Activated CD4-positive, alpha-beta T cell treated with anti-CD3 and anti-CD28 coated beads, Interleukin-2, amount 10 ng/mL, durations not matched to agents 24 days and 14 days (primary cell): ENCODE data around the gene ZNF274. TPM values are rescaled to one million over a fixed set of nuclear protein-coding genes. Genes with fewer than 3 reads are reported as not detected.

Experiments
- total RNA-seq: library from RNA; stranded (reverse); gene quantifications from 2 replicates; pipeline ENCODE4 v1.2.3, GENCODE V29; 2022

The ZNF274 gene
- total RNA-seq, 1 donor from 2014 or later, result 19.4 TPM

Other genes with a start within 250 kb of the ZNF274 start
- 1.2 and 1.5 TPM in 2 replicates for gene ZNF418, start 247.7 kb upstream of the ZNF274 start, total RNA-seq
- gene ZNF256, start 235.4 kb upstream of the ZNF274 start, total RNA-seq, result 3.2 and 3.9 TPM in 2 replicates
- not detected in 2 replicates for gene C19orf18, start 208.5 kb upstream of the ZNF274 start, total RNA-seq
- 6.6 and 7.0 TPM in 2 replicates for gene ZNF606, start 180.2 kb upstream of the ZNF274 start, total RNA-seq
- gene ZSCAN1, start 149.0 kb upstream of the ZNF274 start, total RNA-seq, result not detected in 2 replicates
- 0.05 TPM in 1 of 2 replicates, not detected in the other for gene ZNF135, start 123.8 kb upstream of the ZNF274 start, total RNA-seq
- gene ZSCAN18, start 84.8 kb upstream of the ZNF274 start, total RNA-seq, result 4.8 and 5.3 TPM in 2 replicates
- gene ZNF329, start 32.3 kb upstream of the ZNF274 start, total RNA-seq, result 1.4 and 2.1 TPM in 2 replicates
- 52.9 and 55.5 TPM in 2 replicates for gene ZNF544, start 45.9 kb downstream of the ZNF274 start, total RNA-seq
- 4.8 and 5.1 TPM in 2 replicates for gene ZNF8, start 95.9 kb downstream of the ZNF274 start, total RNA-seq
- gene ERVK3-1, start 122.3 kb downstream of the ZNF274 start, total RNA-seq, result 75.2 and 80.7 TPM in 2 replicates
- gene ZSCAN22, start 143.9 kb downstream of the ZNF274 start, total RNA-seq, result 4.2 and 4.6 TPM in 2 replicates
- gene A1BG, start 170.4 kb downstream of the ZNF274 start, total RNA-seq, result 7.6 and 7.7 TPM in 2 replicates
- gene ZNF497, start 179.7 kb downstream of the ZNF274 start, total RNA-seq, result 0.79 and 1.1 TPM in 2 replicates
- 0.89 and 1.1 TPM in 2 replicates for gene ZNF837, start 198.0 kb downstream of the ZNF274 start, total RNA-seq
- gene RPS5, start 204.2 kb downstream of the ZNF274 start, total RNA-seq, result 1,286 and 1,288 TPM in 2 replicates
- gene RNF225, start 212.6 kb downstream of the ZNF274 start, total RNA-seq, result 0.54 and 1.1 TPM in 2 replicates
- 17.4 and 17.7 TPM in 2 replicates for gene ZNF584, start 225.6 kb downstream of the ZNF274 start, total RNA-seq